ENCODE results near the gene VKORC1L1. TPM values are rescaled to one million over a fixed set of nuclear protein-coding genes. Genes with fewer than 3 reads are reported as not detected.

VKORC1L1 gene
- total and polyA plus RNA-seq, 9 of the 15 experiments (the other 6 are each of a cell fraction or from before 2014, with no cell fraction given), result 6.8 to 36.5 (median 19.3) TPM

- TF ChIP-seq ZNF592 (IDR thresholded peaks at IDR 0.05) (0 out of 2 replicates have a peak, but pooled peaks have one; percentile 39), PPARD (CRISPR knock-in tag; IDR thresholded peaks at IDR 0.05) (no peak), EP300 (IDR thresholded peaks at IDR 0.05; ENCODE audit: low read length) (peak; percentile 20; the same call in 1 of the 2 replicates), JUNB (CRISPR knock-in tag; conservative IDR thresholded peaks at IDR 0.05) (no peak), ZNF551 (CRISPR knock-in tag; IDR thresholded peaks at IDR 0.05) (no peak), HDAC1 (IDR thresholded peaks at IDR 0.05) (no peak), POLR2H (tag; IDR thresholded peaks at IDR 0.05; ENCODE audit: low read depth) (no peak; the same call in 1 of the 2 replicates), RBM34 (IDR thresholded peaks at IDR 0.05; ENCODE audit: borderline replicate concordance, insufficient read depth, low read length) (no peak), THAP7 (CRISPR knock-in tag; IDR thresholded peaks at IDR 0.05) (no peak), MLLT1 (IDR thresholded peaks at IDR 0.05) (0 out of 4 replicates have a peak, but pooled peaks of 1 of the 2 experiments have one; percentile 22), SMC3 (conservative IDR thresholded peaks at IDR 0.05; ENCODE audit: insufficient read depth, low read depth, low read length) (no peak), POLR2A (conservative IDR thresholded peaks at IDR 0.05) (peak; percentile 63), ARID1B (IDR thresholded peaks at IDR 0.05) (peak; percentile 87), ETS1 (conservative IDR thresholded peaks at IDR 0.05; ENCODE audit: control insufficient read depth, low read depth, low read length) (no peak), ZNF778 (CRISPR knock-in tag; IDR thresholded peaks at IDR 0.05) (no peak), HEY1 (CRISPR knock-in tag; IDR thresholded peaks at IDR 0.05; ENCODE audit: borderline replicate concordance) (no peak), ZBTB5 (IDR thresholded peaks at IDR 0.05) (no peak)
Measured at GRCh38 chr7:65927489-65928448, 54.9 kb downstream of the VKORC1L1 start (continued).
